Heart left ventricle (tissue), 16 donors: ENCODE data around the gene MAST3. TPM values are rescaled to one million over a fixed set of nuclear protein-coding genes. Genes with fewer than 3 reads are reported as not detected.

Experiments
- ATAC-seq, 4 donors: fragments of 200-7000 bp; cut with Tn5 transposase; one replicate each; pipeline ENCODE4 v1.9.1; 2020 to 2022; ENCODE audit warnings: moderate library complexity in 4 of 4, mild to moderate bottlenecking in 3 of 4, moderate number of reproducible peaks in 1 of 4
- DNase-seq, 5 donors: peaks; one replicate each; pipeline ENCODE4 v3.0.0-alpha.2; 2020
- H3K27ac ChIP-seq, 12 donors: fragments of 200-600 bp; sonication (generic) in 4 of 12; one replicate each; pipeline versions ENCODE4 v1.5.0 to v1.8.0; 2016 to 2022; ENCODE audit warnings: mild to moderate bottlenecking in 2 of 12
- H3K27me3 ChIP-seq, 9 donors: fragments of 200-600 bp; sonication (generic) in 2 of 9; one replicate each; pipeline versions ENCODE4 v1.5.1 to v1.8.0; 2016 to 2022; ENCODE audit warnings: mild to moderate bottlenecking in 3 of 9
- H3K36me3 ChIP-seq, 9 donors: fragments of 200-600 bp; sonication (generic) in 2 of 9; one replicate each; pipeline versions ENCODE4 v1.5.0 to v1.8.0; 2018 to 2022; ENCODE audit warnings: mild to moderate bottlenecking in 2 of 9
- H3K4me1 ChIP-seq, 12 donors: fragments of 200-600 bp; sonication (generic) in 4 of 12; one replicate each; pipeline versions ENCODE4 v1.5.0 to v1.8.0; 2016 to 2022; ENCODE audit warnings: mild to moderate bottlenecking in 3 of 12
- H3K4me3 ChIP-seq, 12 donors: fragments of 200-600 bp; sonication (generic) in 4 of 12; one replicate each; pipeline versions ENCODE4 v1.5.0 to v1.8.0; 2017 to 2022; ENCODE audit warnings: mild to moderate bottlenecking in 9 of 12, moderate library complexity in 4 of 12
- H3K9me3 ChIP-seq, 12 donors: fragments of 200-600 bp; sonication (generic) in 4 of 12; one replicate each; pipeline versions ENCODE4 v1.5.0 to v1.8.0; 2016 to 2022; ENCODE audit warnings: mild to moderate bottlenecking in 1 of 12
- CTCF ChIP-seq, 12 donors: fragments of 200-600 bp; sonication (generic) in 4 of 12; IDR thresholded peaks; one replicate each; pipeline versions ENCODE4 v1.5.0 to v1.8.0; 2018 to 2022; ENCODE audit warnings: antibody characterized with exemption in 12 of 12, mild to moderate bottlenecking in 5 of 12
- POLR2A ChIP-seq, 2 donors: fragments of 450-650 bp; IDR thresholded peaks; one replicate each; pipeline ENCODE4 v1.6.1; 2017; ENCODE audit warnings: antibody characterized with exemption in 2 of 2, mild to moderate bottlenecking in 2 of 2, moderate library complexity in 2 of 2
- WGBS, 4 donors: extraction: QIAGEN DNeasy Blood & Tissue Kit in 2 of 4; methylation state at CpG; one replicate each; pipeline versions ENCODE4 v1.1.5 to v1.1.7; 2013 to 2018; 5-methylcytosine and 5-hydroxymethylcytosine counted together
- intact Hi-C, 10 donors: fragments of 100-400 bp; cut with DNase I; formaldehyde crosslinking; loops; one replicate each; pipeline versions ENCODE4 v1.11.1 to v1.14.2; 2022
- polyA plus RNA-seq, 2 donors: library from polyadenylated mRNA; stranded (reverse); fragments of 200-250 nt; gene quantifications; one replicate each; pipeline ENCODE4 v1.2.3, GENCODE V29; 2013
- total RNA-seq, 9 donors: library from RNA; depleted of rRNA in 2 of 9; stranded (reverse); fragments of >200 nt in 2 of 9; fragmentation: NEBNext Ultra II Directional in 3 of 9; extraction: Animal tissue kit (Norgen Biotek cat#: 25700) in 3 of 9; gene quantifications; one replicate each; pipeline versions ENCODE4 v1.1.0 to v1.2.4, GENCODE V29; 2016 to 2023
- donor health status: ischemic (EF 13 %, LVEDD 7.1; RV severe dilation, severe dysfunction).
- donor health status: healthy with polysubstance abuse.
- donor health status: DM: no; HTN: yes; CAD: no.
- donor health status: DM: no; HTN: no; CAD: no.
- donor health status: ischemic (EF 25% LVEDD 6.9; RV normal size, moderate dysfunction).
- donor health status: ischemic (EF 25% LVEDD 5.7; RV mildly dilated, moderate dysfunction).
- donor health status: healthy.
- donor health status: DM: yes; HTN: yes; CAD: no.
- donor health status: ischemic (EF 35%, LVEDD 5.7; RV mildly dilated, moderate dysfunction).
- donor health status: nonischemic (EF 11% LVEDD 7.7; RV severe dilation, severe dysfunction).
- donor health status: DM: yes; HTN: yes; CAD: no.
- donor health status: PGD.
- donor health status: ischemic (EF 29% LVEDD 5.4; RV normal size, mild dysfunction).
- donor health status: nonischemic (EF 23%, LVEDD 6.1; RV moderate dilation, normal function).

MAST3 gene
- total and polyA plus RNA-seq, 11 donors: 1.5 to 9.8 (median 4.7) TPM

GRCh38 chr19:18070181-18070580 is 27.4 kb upstream of the MAST3 start:
- DNase-seq: no peak
- Histone ChIP-seq H3K9me3 (no peaks in the 10 kb centered on the region), H3K36me3 (peaks cover 0 to 38% (median 0%) of the 10 kb centered on the region in 9 donors), H3K4me1 (no peaks in the 10 kb centered on the region), H3K4me3 (no peak overlapping the region), H3K27ac (no peak overlapping the region), H3K27me3 (peaks cover 0 to 22% (median 0%) of the 10 kb centered on the region in 9 donors)
- no peak for ATAC-seq
- WGBS, 4 donors: 66 to 83% (median 69%) methylated on average over 9 to 11 of the region's 11 CpGs
- no peak for TF ChIP-seq CTCF (IDR thresholded peaks at IDR 0.05)
- no peak for TF ChIP-seq POLR2A (IDR thresholded peaks at IDR 0.05)
- intact Hi-C loops: no loop called here

DNA sequence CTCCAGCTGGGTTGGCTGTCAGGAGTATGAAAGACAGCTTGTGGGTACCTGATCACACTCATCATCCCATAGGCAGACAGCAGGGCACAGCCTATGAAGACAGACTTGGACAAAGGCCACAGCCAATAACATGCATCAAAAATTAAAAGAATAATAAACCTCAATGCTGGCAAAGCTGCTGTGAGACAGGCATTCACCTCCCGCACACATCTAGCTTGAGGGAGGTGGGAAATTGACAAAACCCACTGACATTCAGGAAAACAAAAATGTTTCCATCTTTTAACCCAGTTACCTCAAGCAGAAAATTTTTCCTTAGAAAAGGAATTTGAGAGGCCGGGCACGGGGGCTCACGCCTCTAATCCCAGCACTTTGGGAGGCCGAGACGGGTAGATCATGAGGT is 25.2 kb upstream of the MAST3 start:
- H3K27me3 ChIP-seq: peaks cover 0 to 16% (median 0%) of the 10 kb centered on the region in 9 donors
- WGBS, 4 donors: 76 to 87% (median 83%) methylated on average over 6 of the region's 6 CpGs
- peaks cover 0 to 46% (median 0%) of the 10 kb centered on the region in 9 donors for H3K36me3 ChIP-seq
- no peak overlapping the region for H3K27ac ChIP-seq
- H3K4me1 ChIP-seq: no peaks in the 10 kb centered on the region
- no peak for TF ChIP-seq POLR2A (IDR thresholded peaks at IDR 0.05)
- no peak for TF ChIP-seq CTCF (IDR thresholded peaks at IDR 0.05)
- no peaks in the 10 kb centered on the region for H3K9me3 ChIP-seq
- no peak for ATAC-seq
- intact Hi-C loops: no loop called here
- no peak overlapping the region for H3K4me3 ChIP-seq
- no peak for DNase-seq

- TF ChIP-seq CTCF (IDR thresholded peaks at IDR 0.05): no peak
- TF ChIP-seq POLR2A (IDR thresholded peaks at IDR 0.05): no peak
- ATAC-seq: no peak
- no peaks in the 10 kb centered on the region for H3K4me1 ChIP-seq
- intact Hi-C loops: no loop called here
- 68 to 75% (median 69%) methylated on average over 4 of the region's 4 CpGs for WGBS, 4 donors
- H3K27me3 ChIP-seq: peaks cover 0 to 16% (median 0%) of the 10 kb centered on the region in 9 donors
- no peaks in the 10 kb centered on the region for H3K9me3 ChIP-seq
- DNase-seq: no peak
- H3K36me3 ChIP-seq: peaks cover 0 to 51% (median 0%) of the 10 kb centered on the region in 9 donors
- H3K27ac ChIP-seq: no peak overlapping the region
- no peak overlapping the region for H3K4me3 ChIP-seq
Measured at GRCh38 chr19:18073197-18073596, 24.4 kb upstream of the MAST3 start.

GRCh38 chr19:18074192-18074591 is 23.4 kb upstream of the MAST3 start:
- peaks cover 0 to 49% (median 0%) of the 10 kb centered on the region in 9 donors for H3K36me3 ChIP-seq
- intact Hi-C loops: no loop called here
- no peak overlapping the region for H3K4me3 ChIP-seq
- ATAC-seq: no peak
- no peaks in the 10 kb centered on the region for H3K4me1 ChIP-seq
- WGBS, 4 donors: 69 to 78% (median 75%) methylated on average over 9 of the region's 9 CpGs
- DNase-seq: no peak
- H3K27ac ChIP-seq: no peak overlapping the region
- H3K27me3 ChIP-seq: peaks cover 0 to 12% (median 0%) of the 10 kb centered on the region in 9 donors
- no peaks in the 10 kb centered on the region for H3K9me3 ChIP-seq
- no peak for TF ChIP-seq CTCF (IDR thresholded peaks at IDR 0.05)
- TF ChIP-seq POLR2A (IDR thresholded peaks at IDR 0.05): no peak
